Measurements from ENCODE around the gene CASP1.
"Not testable (repeated sequence)": the region's sequence is repeated elsewhere in the genome, so short reads cannot be mapped to it uniquely, and the experiment has no call there.

Gene CASP1

GRCh38 chr11:105045676-105046296, 10.8 kb upstream of the CASP1 start:
- DNase-seq, result no peak

GRCh38 chr11:105044557-105045524, 9.9 kb upstream of the CASP1 start, which contains the start of gene CARD16:
Gene CARD16 (minus strand): TSS chr11:105045335. CDS start chr11:105045297, 38 bp downstream.
- DNase-seq, result not testable (repeated sequence)

- no peak for DNase-seq
Observed at GRCh38 chr11:105042178-105042577, 7.2 kb upstream of the CASP1 start.

- no peak for DNase-seq
Observed at GRCh38 chr11:105040703-105041102, 5.8 kb upstream of the CASP1 start.

GRCh38 chr11:105034388-105034787, 556 bp downstream of the CASP1 start:
- not testable (repeated sequence) for DNase-seq

- no peak for DNase-seq
Observed at GRCh38 chr11:105033781-105034180, 1.2 kb downstream of the CASP1 start.

- no peak for DNase-seq
Observed at GRCh38 chr11:105033343-105033742, 1.6 kb downstream of the CASP1 start.

- DNase-seq, result no peak
Observed at GRCh38 chr11:105032495-105032894, 2.4 kb downstream of the CASP1 start.

GRCh38 chr11:105027678-105028077, 7.3 kb downstream of the CASP1 start:
- DNase-seq, result no peak

- no peak for DNase-seq
Observed at GRCh38 chr11:105024394-105024793, 10.6 kb downstream of the CASP1 start.

GRCh38 chr11:105023003-105023402, 11.9 kb downstream of the CASP1 start, which contains the start of gene CASP5:
Gene CASP5 (minus strand): TSS chr11:105023168. CDS start chr11:105023136, 32 bp downstream.
- DNase-seq, result no peak

- no peak for DNase-seq
Observed at GRCh38 chr11:105022527-105022926, 12.4 kb downstream of the CASP1 start.

GRCh38 chr11:105007463-105007862, 27.5 kb downstream of the CASP1 start:
- DNase-seq, result no peak

GRCh38 chr11:105005451-105005845, 29.5 kb downstream of the CASP1 start:
- no peak for DNase-seq

GRCh38 chr11:105004021-105004420, 30.9 kb downstream of the CASP1 start:
- no peak for DNase-seq

- DNase-seq, result no peak
Observed at GRCh38 chr11:105003151-105003550, 31.8 kb downstream of the CASP1 start.

GRCh38 chr11:105000797-105001196, 34.1 kb downstream of the CASP1 start:
- no peak for DNase-seq

- DNase-seq, result no peak
Observed at GRCh38 chr11:105000167-105000566, 34.8 kb downstream of the CASP1 start.

GRCh38 chr11:104999721-105000120, 35.2 kb downstream of the CASP1 start:
- no peak for DNase-seq

GRCh38 chr11:104997288-104997687, 37.7 kb downstream of the CASP1 start:
- DNase-seq, result no peak

- DNase-seq, result no peak
Observed at GRCh38 chr11:104995001-104995408, 39.9 kb downstream of the CASP1 start.

- no peak for DNase-seq
Observed at GRCh38 chr11:104992781-104993180, 42.2 kb downstream of the CASP1 start.

- DNase-seq, result no peak
Observed at GRCh38 chr11:104991994-104992393, 43.0 kb downstream of the CASP1 start.

- no peak for DNase-seq
Observed at GRCh38 chr11:104984808-104985207, 50.1 kb downstream of the CASP1 start.

Data from cerebellar nuclear complex (tissue), 1 donor.